Measurements from ENCODE around the gene ATF1.
"Not testable (repeated sequence)": the region's sequence is repeated elsewhere in the genome, so short reads cannot be mapped to it uniquely, and the experiment has no call there.

ATF1 gene

DNA sequence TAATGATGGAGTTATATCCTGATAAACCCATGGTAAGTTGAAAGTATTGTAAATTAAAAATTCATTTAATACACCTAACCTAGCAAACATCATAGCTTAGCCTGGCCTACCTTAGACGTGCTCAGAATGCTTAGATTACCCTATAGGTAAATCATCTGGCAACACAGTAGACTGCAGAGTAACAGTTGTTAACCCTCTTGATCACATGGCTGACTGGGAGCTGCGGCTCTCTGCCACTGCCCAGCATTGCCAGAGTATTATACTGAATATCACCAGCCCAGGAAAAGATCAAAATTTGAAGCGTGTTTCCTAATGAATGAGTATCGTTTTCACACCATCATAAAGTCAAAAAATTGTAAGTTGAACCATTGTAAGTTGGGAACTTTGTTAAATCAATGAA, 61.0 kb downstream of the ATF1 start:
- H3K4me3 ChIP-seq (ENCODE audit: severe bottlenecking) = no peak overlapping the region
- H3K27ac ChIP-seq (ENCODE audit: poor library complexity, severe bottlenecking) = no peak overlapping the region
- H3K27me3 ChIP-seq (ENCODE audit: insufficient read depth, poor library complexity, severe bottlenecking) = no peaks in the 10 kb centered on the region
- H3K4me1 ChIP-seq (ENCODE audit: insufficient read depth, poor library complexity, severe bottlenecking) = peaks cover 3% of the 10 kb centered on the region
- no peak for DNase-seq (ENCODE audit: low spot score)
- TF ChIP-seq, protein P1, sequence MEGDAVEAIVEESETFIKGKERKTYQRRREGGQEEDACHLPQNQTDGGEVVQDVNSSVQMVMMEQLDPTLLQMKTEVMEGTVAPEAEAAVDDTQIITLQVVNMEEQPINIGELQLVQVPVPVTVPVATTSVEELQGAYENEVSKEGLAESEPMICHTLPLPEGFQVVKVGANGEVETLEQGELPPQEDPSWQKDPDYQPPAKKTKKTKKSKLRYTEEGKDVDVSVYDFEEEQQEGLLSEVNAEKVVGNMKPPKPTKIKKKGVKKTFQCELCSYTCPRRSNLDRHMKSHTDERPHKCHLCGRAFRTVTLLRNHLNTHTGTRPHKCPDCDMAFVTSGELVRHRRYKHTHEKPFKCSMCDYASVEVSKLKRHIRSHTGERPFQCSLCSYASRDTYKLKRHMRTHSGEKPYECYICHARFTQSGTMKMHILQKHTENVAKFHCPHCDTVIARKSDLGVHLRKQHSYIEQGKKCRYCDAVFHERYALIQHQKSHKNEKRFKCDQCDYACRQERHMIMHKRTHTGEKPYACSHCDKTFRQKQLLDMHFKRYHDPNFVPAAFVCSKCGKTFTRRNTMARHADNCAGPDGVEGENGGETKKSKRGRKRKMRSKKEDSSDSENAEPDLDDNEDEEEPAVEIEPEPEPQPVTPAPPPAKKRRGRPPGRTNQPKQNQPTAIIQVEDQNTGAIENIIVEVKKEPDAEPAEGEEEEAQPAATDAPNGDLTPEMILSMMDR (IDR thresholded peaks at IDR 0.05; ENCODE audit: poor library complexity, severe bottlenecking) = no peak
- H3K9me3 ChIP-seq (ENCODE audit: severe bottlenecking) = no peaks in the 10 kb centered on the region
- peaks cover 4% of the 10 kb centered on the region for H3K36me3 ChIP-seq (ENCODE audit: low read depth)
- 0 out of 3 replicates have a peak, but pooled peaks have one; percentile 27 for ATAC-seq (ENCODE audit: low read depth)

DNA sequence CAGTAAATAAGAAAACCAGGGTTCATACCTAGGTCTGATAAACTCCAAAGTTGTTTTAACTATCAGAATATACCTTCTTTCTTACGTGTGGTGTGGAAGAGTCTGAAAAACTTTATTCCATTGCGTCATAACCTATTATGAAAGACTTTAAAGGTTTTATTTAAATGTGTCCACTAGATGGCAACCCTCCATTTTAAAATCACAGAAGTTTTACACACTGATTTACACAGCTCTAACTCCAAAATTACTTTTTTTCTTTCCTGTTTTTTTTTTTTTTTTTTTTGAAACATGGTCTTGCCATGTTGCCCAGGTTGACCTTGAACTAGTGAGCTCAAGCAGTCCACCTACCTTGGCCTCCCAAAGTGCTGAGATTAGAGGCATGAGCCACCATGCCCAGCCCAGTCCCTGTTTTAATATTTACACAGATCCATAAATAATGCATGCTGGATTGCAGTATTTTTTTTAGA, 61.5 kb downstream of the ATF1 start:
- Histone ChIP-seq H3K9me3 (ENCODE audit: severe bottlenecking) (no peaks in the 10 kb centered on the region), H3K4me1 (ENCODE audit: insufficient read depth, poor library complexity, severe bottlenecking) (peaks cover 3% of the 10 kb centered on the region), H3K27me3 (ENCODE audit: insufficient read depth, poor library complexity, severe bottlenecking) (no peaks in the 10 kb centered on the region), H3K36me3 (ENCODE audit: low read depth) (no peaks in the 10 kb centered on the region), H3K4me3 (ENCODE audit: severe bottlenecking) (no peak overlapping the region), H3K27ac (ENCODE audit: poor library complexity, severe bottlenecking) (no peak overlapping the region)
- TF ChIP-seq, protein P1 (IDR thresholded peaks at IDR 0.05; ENCODE audit: poor library complexity, severe bottlenecking) = peak; percentile 76
- DNase-seq (ENCODE audit: low spot score) (no peak), ATAC-seq (ENCODE audit: low read depth) (peak; percentile 61)

DNA sequence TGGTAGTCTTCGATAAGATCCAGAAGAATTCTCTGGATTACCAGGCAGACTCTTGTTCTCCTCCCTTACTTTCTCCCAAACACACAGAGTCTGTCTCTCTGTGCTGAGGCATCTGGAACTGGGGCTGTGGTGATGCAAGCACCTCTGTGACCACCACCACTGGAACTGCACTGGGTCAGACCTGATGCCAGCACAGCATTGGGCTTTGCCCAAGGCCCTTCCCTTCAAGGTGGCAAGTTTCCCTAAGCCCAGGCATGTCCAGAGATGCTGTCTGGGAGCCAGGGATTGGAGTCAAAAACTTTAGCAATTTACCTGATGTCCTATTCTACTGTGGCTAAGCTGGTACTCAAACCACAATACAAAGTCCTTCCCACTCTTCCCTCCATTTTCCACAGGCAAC, 64.2 kb downstream of the ATF1 start:
- ATAC-seq (ENCODE audit: low read depth) = no peak
- Histone ChIP-seq H3K9me3 (ENCODE audit: severe bottlenecking) (no peaks in the 10 kb centered on the region), H3K4me1 (ENCODE audit: insufficient read depth, poor library complexity, severe bottlenecking) (peaks cover 3% of the 10 kb centered on the region), H3K36me3 (ENCODE audit: low read depth) (no peaks in the 10 kb centered on the region), H3K4me3 (ENCODE audit: severe bottlenecking) (no peak overlapping the region), H3K27ac (ENCODE audit: poor library complexity, severe bottlenecking) (no peak overlapping the region), H3K27me3 (ENCODE audit: insufficient read depth, poor library complexity, severe bottlenecking) (no peaks in the 10 kb centered on the region)
- TF ChIP-seq, protein P1 (IDR thresholded peaks at IDR 0.05; ENCODE audit: poor library complexity, severe bottlenecking) = no peak
- DNase-seq (ENCODE audit: low spot score) = no peak

DNA sequence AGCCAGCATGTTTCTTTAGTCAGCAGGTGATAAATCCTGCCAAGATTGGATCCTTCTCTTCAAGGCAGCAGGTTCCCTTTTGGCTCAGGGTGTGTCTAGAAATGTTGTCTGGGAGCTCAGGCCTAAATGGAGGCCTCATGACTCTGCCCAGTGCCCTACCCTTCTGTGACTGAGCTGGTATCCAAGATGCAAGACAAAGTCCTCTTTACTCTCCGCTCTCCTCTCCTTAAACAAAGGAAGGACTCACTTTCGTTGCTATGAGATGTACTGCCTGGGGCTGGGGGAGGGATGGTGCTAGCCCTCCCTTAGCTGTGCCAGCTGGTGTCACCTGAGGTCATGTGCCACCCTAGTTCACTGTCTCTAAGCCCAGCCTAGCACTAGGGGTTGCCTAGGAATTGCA, 65.0 kb downstream of the ATF1 start:
- ATAC-seq (ENCODE audit: low read depth) (no peak), DNase-seq (ENCODE audit: low spot score) (no peak)
- H3K4me1 ChIP-seq (ENCODE audit: insufficient read depth, poor library complexity, severe bottlenecking) = peaks cover 3% of the 10 kb centered on the region
- no peaks in the 10 kb centered on the region for H3K27me3 ChIP-seq (ENCODE audit: insufficient read depth, poor library complexity, severe bottlenecking)
- H3K36me3 ChIP-seq (ENCODE audit: low read depth) = no peaks in the 10 kb centered on the region
- TF ChIP-seq, protein P1 (IDR thresholded peaks at IDR 0.05; ENCODE audit: poor library complexity, severe bottlenecking) = no peak
- H3K9me3 ChIP-seq (ENCODE audit: severe bottlenecking) = no peaks in the 10 kb centered on the region
- H3K27ac ChIP-seq (ENCODE audit: poor library complexity, severe bottlenecking) = no peak overlapping the region
- no peak overlapping the region for H3K4me3 ChIP-seq (ENCODE audit: severe bottlenecking)

DNA sequence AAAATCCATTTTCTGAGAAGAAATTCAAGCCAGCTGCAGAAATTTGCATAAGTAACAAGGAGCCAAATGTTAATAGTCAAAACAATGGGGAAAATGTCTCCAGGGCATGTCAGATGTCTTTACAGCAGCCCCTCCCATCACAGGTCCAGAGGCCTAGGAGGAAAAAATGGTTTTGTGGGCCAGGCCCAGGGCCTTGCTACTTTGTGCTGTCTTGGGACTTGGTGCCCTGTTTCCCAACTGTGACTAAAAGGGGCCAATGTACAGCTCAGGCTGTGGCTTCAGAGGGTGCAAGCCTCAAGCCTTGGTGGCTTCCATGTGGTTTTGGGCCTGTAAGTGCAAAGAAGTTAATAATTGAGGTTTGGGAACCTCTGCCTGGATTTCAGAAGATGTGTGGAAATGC, 69.9 kb downstream of the ATF1 start:
- not testable (repeated sequence) for H3K4me1 ChIP-seq (ENCODE audit: insufficient read depth, poor library complexity, severe bottlenecking); DNase-seq (ENCODE audit: low spot score); H3K4me3 ChIP-seq (ENCODE audit: severe bottlenecking); H3K27me3 ChIP-seq (ENCODE audit: insufficient read depth, poor library complexity, severe bottlenecking); H3K9me3 ChIP-seq (ENCODE audit: severe bottlenecking); H3K27ac ChIP-seq (ENCODE audit: poor library complexity, severe bottlenecking); H3K36me3 ChIP-seq (ENCODE audit: low read depth); ATAC-seq (ENCODE audit: low read depth)

Data from RWPE2 (cell line).